Neuronal stem cell (in vitro differentiated cells): Measurements from ENCODE around the gene LRFN3.

ENCODE experiments used
- DNase-seq: peaks from one replicate; pipeline ENCODE4 v3.0.0-alpha.2; 2013; ENCODE audit warnings: low spot score
- H2AFZ ChIP-seq: one replicate; pipeline ENCODE4 v1.6.1; 2013; ENCODE audit warnings: mild to moderate bottlenecking, low read length, inconsistent platforms
- H2AK5ac ChIP-seq: 2 replicates; pipeline ENCODE4 v1.6.1; 2013; ENCODE audit warnings: low read depth, mild to moderate bottlenecking, inconsistent platforms, low read length, moderate library complexity, mixed read lengths
- H2BK120ac ChIP-seq: 2 replicates; pipeline ENCODE4 v1.6.1; 2013; ENCODE audit warnings: low read depth, mild to moderate bottlenecking, inconsistent platforms, low read length, moderate library complexity, mixed read lengths
- H2BK12ac ChIP-seq: one replicate; pipeline ENCODE4 v1.6.1; 2013; ENCODE audit warnings: low read length, inconsistent platforms
- H2BK15ac ChIP-seq: 2 replicates; pipeline ENCODE4 v1.6.1; 2013; ENCODE audit warnings: mild to moderate bottlenecking, low read length, inconsistent platforms, mixed read lengths
- H2BK5ac ChIP-seq: one replicate; pipeline ENCODE4 v1.6.1; 2013; ENCODE audit warnings: inconsistent platforms, mild to moderate bottlenecking, low read length, moderate library complexity
- H3K14ac ChIP-seq: one replicate; pipeline ENCODE4 v1.6.1; 2013; ENCODE audit warnings: low read length, inconsistent platforms
- H3K18ac ChIP-seq: 2 replicates; pipeline ENCODE4 v1.6.1; 2013; ENCODE audit warnings: low read length, inconsistent platforms
- H3K23ac ChIP-seq: 2 replicates; pipeline ENCODE4 v1.6.1; 2013; ENCODE audit warnings: low read depth, mild to moderate bottlenecking, mixed read lengths, low read length, inconsistent platforms; ENCODE audit not compliant: poor library complexity
- H3K27ac ChIP-seq: replicated peaks from 3 replicates; pipeline ENCODE4 v1.5.1; 2013; ENCODE audit warnings: low read length, inconsistent platforms
- H3K27me3 ChIP-seq, 3 experiments: 2 replicates each; pipeline ENCODE4 v1.6.1; 2013; ENCODE audit warnings: low read length in 3 of 3, mild to moderate bottlenecking in 2 of 3, inconsistent platforms in 1 of 3, low read depth in 1 of 3, mixed read lengths in 1 of 3, moderate library complexity in 1 of 3; ENCODE audit not compliant: control insufficient read depth in 3 of 3, insufficient read depth in 3 of 3
- H3K36me3 ChIP-seq, 2 donors: replicated peaks in 1 of 2; 2 replicates each; pipeline ENCODE4 v1.6.1; 2013; ENCODE audit warnings: low read length in 2 of 2; ENCODE audit not compliant: control insufficient read depth in 2 of 2, insufficient read depth in 2 of 2
- H3K4ac ChIP-seq: 2 replicates; pipeline ENCODE4 v1.6.1; 2013; ENCODE audit warnings: inconsistent platforms, mild to moderate bottlenecking, low read length, moderate library complexity
- H3K4me1 ChIP-seq, 2 donors: 1 replicate in 1 of 2; 2 replicates in 1 of 2; pipeline ENCODE4 v1.6.1; 2013; ENCODE audit warnings: low read length in 2 of 2, low read depth in 1 of 2; ENCODE audit not compliant: control insufficient read depth in 2 of 2, insufficient read depth in 1 of 2
- H3K4me2 ChIP-seq: one replicate; pipeline ENCODE4 v1.6.1; 2013; ENCODE audit warnings: mild to moderate bottlenecking, low read length, inconsistent platforms; ENCODE audit not compliant: insufficient read depth, poor library complexity, severe bottlenecking
- H3K4me3 ChIP-seq, 2 donors: 2 replicates each; pipeline ENCODE4 v1.5.1; 2013; ENCODE audit warnings: low read length in 2 of 2, mild to moderate bottlenecking in 2 of 2, inconsistent platforms in 1 of 2, moderate library complexity in 1 of 2
- H3K79me1 ChIP-seq: one replicate; pipeline ENCODE4 v1.6.1; 2013; ENCODE audit warnings: low read depth, mild to moderate bottlenecking, inconsistent platforms, low read length, moderate library complexity
- H3K9ac ChIP-seq: one replicate; pipeline ENCODE4 v1.6.1; 2013; ENCODE audit warnings: mild to moderate bottlenecking, low read depth, low read length, inconsistent platforms; ENCODE audit not compliant: poor library complexity
- H3K9me3 ChIP-seq, 2 donors: replicated peaks in 1 of 2; 2 replicates each; pipeline versions ENCODE3 to v1.6.1; 2013; ENCODE audit warnings: low read length in 2 of 2, mild to moderate bottlenecking in 2 of 2, inconsistent platforms in 1 of 2, low read depth in 1 of 2, mixed read lengths in 1 of 2, moderate library complexity in 1 of 2; ENCODE audit not compliant: control insufficient read depth in 2 of 2, insufficient read depth in 1 of 2
- H4K8ac ChIP-seq: one replicate; pipeline ENCODE4 v1.6.1; 2013; ENCODE audit warnings: low read depth, mild to moderate bottlenecking, inconsistent platforms, low read length, moderate library complexity
- H4K91ac ChIP-seq: one replicate; pipeline ENCODE4 v1.6.1; 2013; ENCODE audit warnings: low read length, low read depth, mild to moderate bottlenecking, inconsistent platforms; ENCODE audit not compliant: poor library complexity
- WGBS, 2 donors: extraction: QIAGEN DNeasy Blood & Tissue Kit; methylation state at CpG; one replicate each; pipeline ENCODE4 v1.1.7; 2013; ENCODE audit warnings: missing lambda C conversion rate in 2 of 2, mixed read lengths in 1 of 2; ENCODE audit not compliant: insufficient read length in 2 of 2, insufficient replicate concordance in 1 of 2; ENCODE audit errors: extremely low coverage in 2 of 2; 5-methylcytosine and 5-hydroxymethylcytosine counted together

LRFN3 gene

GRCh38 chr19:35959040-35959967 lies 23.1 kb downstream of the LRFN3 start:
- Histone ChIP-seq H3K23ac (peak overlapping the region; percentile 93), H2BK12ac (no peak overlapping the region), H4K8ac (peak overlapping the region; percentile 48), H3K4me3 (peak overlapping the region in 1 of 2 donors; percentile 64), H2AK5ac (no peak overlapping the region), H3K9me3 (peaks cover 0 to 3% of the 10 kb centered on the region in 2 donors), H3K36me3 (no peaks in the 10 kb centered on the region), H3K27me3 (peaks cover 9 to 43% (median 31%) of the 10 kb centered on the region in 3 experiments), H2BK15ac (peak overlapping the region; percentile 67), H3K4me1 (no peaks in the 10 kb centered on the region), H3K18ac (peak overlapping the region; percentile 85), H2BK120ac (no peak overlapping the region), H2AFZ (peak overlapping the region; percentile 66), H3K4ac (no peak overlapping the region), H4K91ac (no peak overlapping the region), H3K4me2 (peak overlapping the region; percentile 40), H3K9ac (peak overlapping the region; percentile 84), H3K14ac (peak overlapping the region; percentile 89), H3K27ac (no peak overlapping the region), H3K79me1 (no peaks in the 10 kb centered on the region), H2BK5ac (no peak overlapping the region)
- WGBS, 2 donors = no CpG with 5 or more reads among the region's 97 CpGs
- no peak for DNase-seq

GRCh38 chr19:35959968-35960320 lies 23.8 kb downstream of the LRFN3 start:
- H3K4me1 ChIP-seq = no peaks in the 10 kb centered on the region
- no peak for DNase-seq
- H3K23ac ChIP-seq = peak overlapping the region; percentile 93
- no peak overlapping the region for H3K14ac ChIP-seq
- H2BK15ac ChIP-seq = no peak overlapping the region
- H2BK12ac ChIP-seq = no peak overlapping the region
- H3K4ac ChIP-seq = no peak overlapping the region
- no peak overlapping the region for H2BK5ac ChIP-seq
- peaks cover 0 to 3% of the 10 kb centered on the region in 2 donors for H3K9me3 ChIP-seq
- no peak overlapping the region for H3K4me2 ChIP-seq
- H3K36me3 ChIP-seq = no peaks in the 10 kb centered on the region
- H3K27me3 ChIP-seq = peaks cover 9 to 43% (median 31%) of the 10 kb centered on the region in 3 experiments
- no peak overlapping the region for H3K27ac ChIP-seq
- H3K9ac ChIP-seq = no peak overlapping the region
- no peak overlapping the region for H2BK120ac ChIP-seq
- H3K79me1 ChIP-seq = no peaks in the 10 kb centered on the region
- H2AFZ ChIP-seq = no peak overlapping the region
- no peak overlapping the region for H4K8ac ChIP-seq
- no peak overlapping the region for H2AK5ac ChIP-seq
- peak overlapping the region; percentile 64 for H3K18ac ChIP-seq
- H4K91ac ChIP-seq = no peak overlapping the region
- no peak overlapping the region for H3K4me3 ChIP-seq
- no CpG with 5 or more reads among the region's 20 CpGs for WGBS, 2 donors

- no peaks in the 10 kb centered on the region for H3K4me1 ChIP-seq
- H2AFZ ChIP-seq = no peak overlapping the region
- H3K9ac ChIP-seq = peak overlapping the region; percentile 30
- no peak for DNase-seq
- WGBS, 2 donors = no CpG with 5 or more reads among the region's 7 CpGs
- H3K36me3 ChIP-seq = no peaks in the 10 kb centered on the region
- H3K27ac ChIP-seq = no peak overlapping the region
- no peak overlapping the region for H3K4ac ChIP-seq
- H2BK12ac ChIP-seq = no peak overlapping the region
- no peak overlapping the region for H3K4me3 ChIP-seq
- H4K8ac ChIP-seq = no peak overlapping the region
- no peak overlapping the region for H2BK5ac ChIP-seq
- no peak overlapping the region for H3K18ac ChIP-seq
- H2BK15ac ChIP-seq = no peak overlapping the region
- H3K14ac ChIP-seq = no peak overlapping the region
- H2AK5ac ChIP-seq = no peak overlapping the region
- no peak overlapping the region for H2BK120ac ChIP-seq
- peaks cover 9 to 43% (median 31%) of the 10 kb centered on the region in 3 experiments for H3K27me3 ChIP-seq
- H4K91ac ChIP-seq = no peak overlapping the region
- peaks cover 0 to 3% of the 10 kb centered on the region in 2 donors for H3K9me3 ChIP-seq
- no peak overlapping the region for H3K4me2 ChIP-seq
- no peak overlapping the region for H3K23ac ChIP-seq
- H3K79me1 ChIP-seq = no peaks in the 10 kb centered on the region
These were observed 24.3 kb downstream of the LRFN3 start for GRCh38 chr19:35960432-35960972.

- H2AFZ ChIP-seq = no peak overlapping the region
- WGBS, 2 donors = no CpG with 5 or more reads among the region's 9 CpGs
- DNase-seq = peak; percentile 69
- no peak overlapping the region for H2BK12ac ChIP-seq
- no peak overlapping the region for H2BK5ac ChIP-seq
- no peak overlapping the region for H2BK15ac ChIP-seq
- no peak overlapping the region for H2BK120ac ChIP-seq
- H4K91ac ChIP-seq = no peak overlapping the region
- no peaks in the 10 kb centered on the region for H3K79me1 ChIP-seq
- H3K4ac ChIP-seq = no peak overlapping the region
- no peaks in the 10 kb centered on the region for H3K4me1 ChIP-seq
- H3K27me3 ChIP-seq = peaks cover 9 to 24% (median 23%) of the 10 kb centered on the region in 3 experiments
- no peak overlapping the region for H3K4me3 ChIP-seq
- no peak overlapping the region for H2AK5ac ChIP-seq
- H3K4me2 ChIP-seq = no peak overlapping the region
- H3K23ac ChIP-seq = no peak overlapping the region
- no peak overlapping the region for H4K8ac ChIP-seq
- H3K9ac ChIP-seq = no peak overlapping the region
- H3K14ac ChIP-seq = no peak overlapping the region
- H3K27ac ChIP-seq = no peak overlapping the region
- no peaks in the 10 kb centered on the region for H3K36me3 ChIP-seq
- no peaks in the 10 kb centered on the region for H3K9me3 ChIP-seq
- H3K18ac ChIP-seq = no peak overlapping the region
These were observed 27.3 kb downstream of the LRFN3 start for GRCh38 chr19:35963514-35963913.
